NCI-H2029 (cell line): Measurements from ENCODE around the gene TTC33.

Source experiments
- DNase-seq: peaks from one replicate; lab custom pipeline; 2025; lab: John Stamatoyannopoulos, UW

Gene TTC33

DNA sequence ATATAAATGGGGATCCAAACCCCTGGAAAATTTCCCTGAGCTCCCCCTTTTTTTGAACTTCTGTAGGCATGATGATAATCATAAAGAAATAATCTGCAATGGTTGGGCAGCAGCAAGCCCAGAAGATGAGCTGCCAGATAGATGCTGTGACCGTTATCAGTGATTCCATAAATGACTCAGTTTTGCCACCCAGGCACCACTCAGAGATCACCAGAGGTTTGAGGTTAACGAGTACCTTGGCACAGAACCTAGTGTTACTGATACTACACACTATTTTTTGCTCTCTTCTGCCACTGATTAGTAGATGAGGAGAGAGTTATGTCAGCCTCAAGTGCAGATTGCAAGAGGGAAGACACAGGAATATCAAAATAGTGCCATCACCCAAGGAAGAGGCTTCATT, 275.4 kb downstream of the TTC33 start:
- no peak for DNase-seq

DNA sequence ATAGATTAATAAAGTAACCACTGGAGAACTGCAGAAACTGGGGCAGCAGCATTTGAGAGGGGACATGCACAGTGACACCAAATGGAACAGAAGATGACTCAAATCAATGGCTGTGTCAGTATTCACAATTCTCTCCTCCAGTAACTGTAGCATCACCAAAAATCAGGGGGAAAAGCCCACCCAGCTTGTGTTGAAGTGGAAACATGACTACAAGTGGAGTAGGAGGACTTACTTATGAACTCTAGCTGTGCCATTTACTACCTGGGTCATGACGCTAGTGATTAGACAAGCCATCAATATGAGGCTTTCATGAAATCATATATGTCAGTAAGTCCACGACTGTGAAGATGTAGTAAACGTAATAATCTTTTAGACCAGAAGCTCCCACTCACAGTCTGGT, 275.8 kb downstream of the TTC33 start:
- DNase-seq, result no peak

DNA sequence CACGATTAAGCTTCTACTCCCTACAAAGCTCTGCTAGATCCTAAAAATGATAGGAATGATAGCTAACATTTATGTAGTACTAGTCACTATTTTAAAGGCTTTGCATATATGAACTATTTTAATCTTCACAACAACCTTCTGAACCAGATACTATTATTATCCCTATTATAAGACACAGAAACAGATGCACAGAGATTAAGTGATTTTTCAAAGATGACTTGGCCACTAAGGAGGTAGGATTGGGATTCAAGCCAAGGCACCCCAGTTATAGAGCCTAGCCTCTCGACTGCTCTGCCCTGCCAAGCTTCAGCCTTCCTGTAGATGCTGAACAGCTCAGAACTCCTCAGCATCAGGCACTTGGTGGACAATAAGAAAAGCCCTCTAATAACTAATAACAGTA, 277.0 kb downstream of the TTC33 start:
- DNase-seq, result no peak

DNA sequence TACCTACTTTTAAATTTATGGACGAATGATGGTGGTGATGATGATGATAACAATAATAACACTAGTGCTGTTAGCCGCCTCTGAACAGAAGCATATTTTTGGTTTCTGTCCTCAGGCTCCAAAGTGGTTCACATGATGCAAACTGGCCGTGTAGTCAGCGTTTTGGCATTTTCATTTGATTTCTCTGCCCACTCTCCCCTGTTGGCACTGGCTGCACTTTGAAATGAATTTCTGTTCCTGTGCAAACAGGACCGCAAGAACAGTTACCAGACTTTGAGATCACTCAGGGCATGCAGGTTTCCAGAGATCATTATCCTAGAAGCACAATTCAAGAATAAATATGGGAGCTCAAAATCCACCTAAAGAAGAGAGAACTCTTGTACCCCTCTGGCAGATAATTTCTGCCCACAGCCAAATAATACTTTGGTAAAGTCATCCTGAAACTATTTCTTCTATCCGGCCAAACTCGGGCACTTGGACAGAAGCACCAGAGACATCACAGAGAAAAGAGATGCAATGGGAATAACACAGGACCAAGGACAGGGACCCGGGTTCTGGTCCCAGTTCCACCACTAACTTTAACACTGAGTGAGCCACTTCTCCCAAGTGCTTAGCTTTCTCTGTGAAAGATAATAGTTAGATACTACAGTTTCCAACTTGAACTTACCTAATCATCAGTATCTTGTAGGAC, 277.8 kb downstream of the TTC33 start:
- DNase-seq, result no peak

DNA sequence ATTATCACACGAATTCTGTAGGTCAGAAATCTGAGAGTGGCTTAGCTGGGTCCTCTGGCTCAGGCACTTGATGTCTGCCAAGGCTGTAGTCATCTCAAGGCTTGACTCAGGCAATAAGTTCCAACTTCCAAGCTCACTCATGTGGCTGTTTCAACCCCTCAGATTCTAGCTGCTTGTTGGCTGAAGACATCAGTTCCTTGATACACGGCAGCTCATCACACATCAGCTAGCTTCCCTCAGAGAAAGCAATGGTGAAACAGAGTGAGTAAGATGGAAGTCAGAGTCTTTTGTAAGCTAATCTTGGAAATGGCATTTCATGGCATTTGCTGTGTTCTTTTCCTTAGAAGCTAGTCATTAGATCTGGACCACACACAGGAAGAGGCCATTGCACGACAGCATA, 280.2 kb downstream of the TTC33 start:
- no peak for DNase-seq

DNA sequence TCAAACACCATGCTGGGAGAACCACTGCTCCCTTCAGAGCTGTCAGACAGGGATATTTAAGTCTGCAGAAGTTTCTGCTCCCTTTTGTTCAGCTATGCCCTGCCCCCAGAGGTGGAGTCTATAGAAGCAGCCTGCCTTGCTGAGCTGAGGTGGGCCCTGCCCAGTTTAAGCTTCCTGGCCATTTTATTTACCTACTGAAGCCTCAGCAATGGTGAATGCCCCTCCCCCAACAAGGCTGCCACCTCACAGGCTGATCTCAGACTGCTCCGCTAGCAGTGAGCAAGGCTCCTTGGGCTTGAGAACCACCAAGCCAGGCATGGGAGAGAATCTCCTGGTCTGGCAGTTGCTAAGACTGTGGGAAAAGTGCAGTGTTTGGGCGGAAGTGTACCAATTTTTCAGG, 281.5 kb downstream of the TTC33 start:
- DNase-seq, result no peak

DNA sequence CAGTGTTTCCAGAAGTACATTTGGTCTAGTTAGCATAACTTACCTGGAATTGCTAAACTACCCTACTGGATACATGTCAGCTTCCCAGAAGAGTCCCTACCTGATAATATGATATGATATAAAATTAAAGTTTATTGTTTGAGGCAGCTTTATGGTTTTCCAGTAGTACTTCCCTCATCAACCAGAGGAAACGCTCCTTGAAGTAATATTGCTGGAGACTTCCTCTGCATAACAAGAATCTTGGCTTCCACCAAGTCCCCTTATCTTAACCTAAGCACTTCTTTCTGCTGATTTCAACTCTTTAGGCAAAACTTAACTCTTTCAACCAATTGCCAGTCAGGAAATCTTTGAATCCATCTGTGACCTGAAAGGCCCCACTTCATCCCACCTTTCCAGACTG, 290.3 kb downstream of the TTC33 start:
- DNase-seq, result no peak

DNA sequence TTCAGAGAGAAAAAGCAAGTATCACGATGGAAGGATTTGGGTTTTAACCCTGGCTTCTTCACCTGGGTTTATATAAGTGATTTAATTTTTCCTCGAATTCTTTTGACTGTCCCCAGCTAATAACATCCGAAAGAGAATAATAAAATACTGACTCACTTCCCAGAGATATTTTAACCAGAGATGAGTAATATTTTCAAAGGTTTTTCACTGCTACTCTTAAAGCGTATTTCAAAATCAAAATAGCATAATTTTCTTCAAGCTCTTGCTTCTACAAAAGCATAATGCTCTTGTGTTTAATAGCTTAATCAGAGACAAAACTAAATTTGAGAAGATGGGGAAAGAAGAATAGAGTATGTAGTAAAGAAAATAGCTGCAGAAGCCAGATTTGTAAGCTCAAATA, 291.2 kb downstream of the TTC33 start:
- DNase-seq, result no peak
